ENCODE data around the gene NPAS3.

The NPAS3 gene

GRCh38 chr14:33332497-33332896, 393.8 kb downstream of the NPAS3 start:
- DNase-seq (ENCODE audit: low spot score), result no peak

- DNase-seq (ENCODE audit: low spot score), result no peak
Observed at GRCh38 chr14:33335366-33335765, 396.7 kb downstream of the NPAS3 start.

GRCh38 chr14:33342299-33342974, 403.8 kb downstream of the NPAS3 start:
- DNase-seq (ENCODE audit: low spot score), result no peak

- no peak for DNase-seq (ENCODE audit: low spot score)
Observed at GRCh38 chr14:33343016-33343415, 404.3 kb downstream of the NPAS3 start.

- no peak for DNase-seq (ENCODE audit: low spot score)
Observed at GRCh38 chr14:33347796-33348195, 409.1 kb downstream of the NPAS3 start.

GRCh38 chr14:33348510-33348909, 409.8 kb downstream of the NPAS3 start:
- DNase-seq (ENCODE audit: low spot score), result no peak

- no peak for DNase-seq (ENCODE audit: low spot score)
Observed at GRCh38 chr14:33349871-33350270, 411.2 kb downstream of the NPAS3 start.

GRCh38 chr14:33350366-33350990, 411.8 kb downstream of the NPAS3 start:
- DNase-seq (ENCODE audit: low spot score), result no peak

GRCh38 chr14:33352821-33353220, 414.1 kb downstream of the NPAS3 start:
- no peak for DNase-seq (ENCODE audit: low spot score)

- DNase-seq (ENCODE audit: low spot score), result no peak
Observed at GRCh38 chr14:33356181-33356580, 417.5 kb downstream of the NPAS3 start.

GRCh38 chr14:33357225-33358010, 418.7 kb downstream of the NPAS3 start:
- no peak for DNase-seq (ENCODE audit: low spot score)

GRCh38 chr14:33359288-33359881, 420.7 kb downstream of the NPAS3 start:
- DNase-seq (ENCODE audit: low spot score), result no peak

- DNase-seq (ENCODE audit: low spot score), result no peak
Observed at GRCh38 chr14:33362934-33363333, 424.3 kb downstream of the NPAS3 start.

- DNase-seq (ENCODE audit: low spot score), result no peak
Observed at GRCh38 chr14:33363682-33364081, 425.0 kb downstream of the NPAS3 start.

- no peak for DNase-seq (ENCODE audit: low spot score)
Observed at GRCh38 chr14:33364466-33364865, 425.8 kb downstream of the NPAS3 start.

GRCh38 chr14:33369041-33369440, 430.4 kb downstream of the NPAS3 start:
- DNase-seq (ENCODE audit: low spot score), result no peak

GRCh38 chr14:33369972-33370371, 431.3 kb downstream of the NPAS3 start:
- DNase-seq (ENCODE audit: low spot score), result no peak

- DNase-seq (ENCODE audit: low spot score), result no peak
Observed at GRCh38 chr14:33370426-33370825, 431.7 kb downstream of the NPAS3 start.

GRCh38 chr14:33375196-33375595, 436.5 kb downstream of the NPAS3 start:
- no peak for DNase-seq (ENCODE audit: low spot score)

GRCh38 chr14:33375786-33376185, 437.1 kb downstream of the NPAS3 start:
- DNase-seq (ENCODE audit: low spot score), result no peak

- DNase-seq (ENCODE audit: low spot score), result no peak
Observed at GRCh38 chr14:33376510-33376909, 437.8 kb downstream of the NPAS3 start.

GRCh38 chr14:33377596-33378390, 439.1 kb downstream of the NPAS3 start:
- no peak for DNase-seq (ENCODE audit: low spot score)

Data from NAMALWA (cell line).